Activated gamma-delta T cell (primary cell): ENCODE results near the gene TSEN15.
"Not testable (repeated sequence)": the region's sequence is repeated elsewhere in the genome, so short reads cannot be mapped to it uniquely, and the experiment has no call there.

Experiments used
- DNase-seq: peaks from one replicate; lab custom pipeline; 2025; lab: John Stamatoyannopoulos, UW

The TSEN15 gene

GRCh38 chr1:184053881-184054280, 2.4 kb downstream of the TSEN15 start:
- no peak for DNase-seq

GRCh38 chr1:184056921-184057555, 5.5 kb downstream of the TSEN15 start:
- no peak for DNase-seq

GRCh38 chr1:184059887-184060286, 8.4 kb downstream of the TSEN15 start:
- DNase-seq, result no peak

GRCh38 chr1:184060316-184060715, 8.8 kb downstream of the TSEN15 start:
- no peak for DNase-seq

GRCh38 chr1:184061396-184062003, 10.0 kb downstream of the TSEN15 start:
- DNase-seq, result no peak

GRCh38 chr1:184062640-184063286, 11.2 kb downstream of the TSEN15 start:
- no peak for DNase-seq

- no peak for DNase-seq
Measured at GRCh38 chr1:184065559-184065958, 14.0 kb downstream of the TSEN15 start.

- no peak for DNase-seq
Measured at GRCh38 chr1:184068354-184068753, 16.8 kb downstream of the TSEN15 start.

GRCh38 chr1:184069675-184070074, 18.1 kb downstream of the TSEN15 start:
- DNase-seq, result no peak

- no peak for DNase-seq
Measured at GRCh38 chr1:184072376-184072775, 20.8 kb downstream of the TSEN15 start.

GRCh38 chr1:184074383-184074782, 22.9 kb downstream of the TSEN15 start:
- DNase-seq, result no peak

GRCh38 chr1:184075055-184076029, 23.8 kb downstream of the TSEN15 start:
- no peak for DNase-seq

- no peak for DNase-seq
Measured at GRCh38 chr1:184078564-184079249, 27.2 kb downstream of the TSEN15 start.

GRCh38 chr1:184080309-184080708, 28.8 kb downstream of the TSEN15 start:
- DNase-seq, result no peak

- no peak for DNase-seq
Measured at GRCh38 chr1:184082541-184083415, 31.2 kb downstream of the TSEN15 start.

- DNase-seq, result no peak
Measured at GRCh38 chr1:184085667-184086066, 34.1 kb downstream of the TSEN15 start.

- DNase-seq, result no peak
Measured at GRCh38 chr1:184088037-184088436, 36.5 kb downstream of the TSEN15 start.

GRCh38 chr1:184093071-184093470, 41.5 kb downstream of the TSEN15 start:
- DNase-seq, result no peak

GRCh38 chr1:184096005-184096404, 44.5 kb downstream of the TSEN15 start:
- no peak for DNase-seq

GRCh38 chr1:184096580-184096979, 45.0 kb downstream of the TSEN15 start:
- not testable (repeated sequence) for DNase-seq

- DNase-seq, result no peak
Measured at GRCh38 chr1:184101141-184101540, 49.6 kb downstream of the TSEN15 start.
